CD14-positive monocyte (primary cell): ENCODE data around the gene ACER2. TPM values are rescaled to one million over a fixed set of nuclear protein-coding genes. Genes with fewer than 3 reads are reported as not detected.

Experiments used
- DNase-seq, 3 donors: peaks; one replicate each; pipeline ENCODE4 v3.0.0-alpha.2; 2011 to 2022
- H2AFZ ChIP-seq: 2 replicates; pipeline ENCODE4 v1.6.0; 2012; ENCODE audit warnings: mild to moderate bottlenecking, low read depth, low read length, inconsistent platforms; ENCODE audit not compliant: insufficient read depth, poor library complexity, severe bottlenecking
- H3K27ac ChIP-seq, 2 donors: 1 replicate in 1 of 2; 2 replicates in 1 of 2; pipeline ENCODE4 v1.5.1; 2012 to 2013; ENCODE audit warnings: low read length in 2 of 2, control low read depth in 1 of 2, inconsistent platforms in 1 of 2, low read depth in 1 of 2, mild to moderate bottlenecking in 1 of 2
- H3K27me3 ChIP-seq, 2 donors: one replicate each; pipeline versions ENCODE4 v1.6.0 to v1.6.1; 2011 to 2013; ENCODE audit warnings: low read length in 2 of 2; ENCODE audit not compliant: control insufficient read depth in 2 of 2, insufficient read depth in 2 of 2
- H3K36me3 ChIP-seq, 2 donors: replicated peaks in 1 of 2; 1 replicate in 1 of 2; 2 replicates in 1 of 2; pipeline versions ENCODE4 v1.5.1 to v1.6.1; 2012 to 2013; ENCODE audit warnings: low read length in 2 of 2, control low read depth in 1 of 2, inconsistent platforms in 1 of 2, mild to moderate bottlenecking in 1 of 2; ENCODE audit not compliant: insufficient read depth in 2 of 2, control insufficient read depth in 1 of 2
- H3K4me1 ChIP-seq, 2 donors: 1 replicate in 1 of 2; 2 replicates in 1 of 2; pipeline versions ENCODE4 v1.5.1 to v1.6.1; 2012 to 2013; ENCODE audit warnings: low read length in 2 of 2, control low read depth in 1 of 2, inconsistent platforms in 1 of 2, mild to moderate bottlenecking in 1 of 2, moderate library complexity in 1 of 2; ENCODE audit not compliant: insufficient read depth in 2 of 2, control insufficient read depth in 1 of 2
- H3K4me2 ChIP-seq: replicated peaks from 2 replicates; pipeline ENCODE3; 2012; ENCODE audit warnings: low read length, moderate library complexity, mild to moderate bottlenecking; ENCODE audit not compliant: poor library complexity, severe bottlenecking; ENCODE audit errors: extremely low read depth
- H3K4me3 ChIP-seq, 3 experiments: fragments of 200-600 bp in 1 of 3; sonication (generic) in 1 of 3; replicated peaks in 1 of 3; 1 replicate in 2 of 3; 2 replicates in 1 of 3; pipeline ENCODE4 v1.5.1; 2011 to 2013; ENCODE audit warnings: low read length in 3 of 3, mild to moderate bottlenecking in 3 of 3, control low read depth in 2 of 3, low read depth in 2 of 3, inconsistent platforms in 1 of 3, moderate library complexity in 1 of 3
- H3K79me2 ChIP-seq: 2 replicates; pipeline ENCODE4 v1.6.0; 2012; ENCODE audit warnings: mild to moderate bottlenecking, control low read depth, inconsistent platforms, low read length, moderate library complexity; ENCODE audit not compliant: insufficient read depth
- H3K9ac ChIP-seq: 2 replicates; pipeline ENCODE4 v1.6.0; 2017; ENCODE audit warnings: low read length, mild to moderate bottlenecking; ENCODE audit not compliant: insufficient read depth, poor library complexity, severe bottlenecking
- H3K9me3 ChIP-seq, 2 donors: replicated peaks in 1 of 2; 1 replicate in 1 of 2; 2 replicates in 1 of 2; pipeline versions ENCODE4 v1.5.1 to v1.6.1; 2012 to 2013; ENCODE audit warnings: low read length in 2 of 2, control low read depth in 1 of 2; ENCODE audit not compliant: control insufficient read depth in 1 of 2, insufficient read depth in 1 of 2
- H4K20me1 ChIP-seq: 2 replicates; pipeline ENCODE4 v1.6.0; 2012; ENCODE audit warnings: mild to moderate bottlenecking, low read length, control low read depth, moderate library complexity; ENCODE audit not compliant: insufficient read depth
- H3K27ac Mint-ChIP-seq, 7 donors: one replicate each; pipeline ENCODE4 v1.8.0; 2020; ENCODE audit warnings: mild to moderate bottlenecking in 7 of 7, mixed read lengths in 7 of 7, moderate library complexity in 6 of 7, inconsistent platforms in 2 of 7
- H3K27me3 Mint-ChIP-seq, 3 donors: one replicate each; pipeline ENCODE4 v1.8.0; 2021 to 2022; ENCODE audit warnings: low read depth in 3 of 3, mild to moderate bottlenecking in 3 of 3, mixed read lengths in 3 of 3, moderate library complexity in 3 of 3, inconsistent platforms in 1 of 3
- H3K36me3 Mint-ChIP-seq, 2 donors: one replicate each; pipeline ENCODE4 v1.8.0; 2020; ENCODE audit warnings: mixed read lengths in 2 of 2, inconsistent platforms in 1 of 2, mild to moderate bottlenecking in 1 of 2
- H3K4me1 Mint-ChIP-seq: one replicate; pipeline ENCODE4 v1.8.0; 2020; ENCODE audit warnings: mild to moderate bottlenecking, mixed read lengths
- H3K4me3 Mint-ChIP-seq, 2 donors: one replicate each; pipeline ENCODE4 v1.8.0; 2020; ENCODE audit warnings: mild to moderate bottlenecking in 2 of 2, mixed read lengths in 2 of 2, moderate library complexity in 1 of 2
- H3K9me3 Mint-ChIP-seq, 7 donors: one replicate each; pipeline ENCODE4 v1.8.0; 2020 to 2022; ENCODE audit warnings: mixed read lengths in 7 of 7, mild to moderate bottlenecking in 6 of 7, moderate library complexity in 6 of 7, inconsistent platforms in 2 of 7
- whole genome bisulfite sequencing: methylation state at CpG from one replicate; pipeline ENCODE4 v1.1.5; 2013; ENCODE audit warnings: missing lambda C conversion rate; ENCODE audit not compliant: insufficient coverage; 5-methylcytosine and 5-hydroxymethylcytosine counted together
- intact Hi-C, 2 donors: fragments of 100-400 bp; cut with micrococcal nuclease; formaldehyde crosslinking; loops; one replicate each; pipeline versions ENCODE4 v1.15.0 to v1.15.1; 2023
- polyA plus RNA-seq, 3 donors: library from polyadenylated mRNA; depleted of rRNA in 1 of 3; unstranded in 2 of 3; stranded (reverse) in 1 of 3; fragments of 300-500 nt in 2 of 3; fragments of >200 nt in 1 of 3; fragmentation: Illumina TruSeq in 2 of 3; gene quantifications; 1 replicate in 2 of 3; 2 replicates in 1 of 3; pipeline ENCODE4 v1.2.3, GENCODE V29; 2012 to 2021
- TF ChIP-seq, protein P1 (sequence below): fragments of 200-600 bp; IDR thresholded peaks from one replicate; pipeline ENCODE4 v1.8.0; 2022; ENCODE audit warnings: antibody characterized with exemption, mild to moderate bottlenecking

The ACER2 gene
- polyA plus RNA-seq, 3 donors = 0.17 to 0.21 TPM; not detected in 1

DNA sequence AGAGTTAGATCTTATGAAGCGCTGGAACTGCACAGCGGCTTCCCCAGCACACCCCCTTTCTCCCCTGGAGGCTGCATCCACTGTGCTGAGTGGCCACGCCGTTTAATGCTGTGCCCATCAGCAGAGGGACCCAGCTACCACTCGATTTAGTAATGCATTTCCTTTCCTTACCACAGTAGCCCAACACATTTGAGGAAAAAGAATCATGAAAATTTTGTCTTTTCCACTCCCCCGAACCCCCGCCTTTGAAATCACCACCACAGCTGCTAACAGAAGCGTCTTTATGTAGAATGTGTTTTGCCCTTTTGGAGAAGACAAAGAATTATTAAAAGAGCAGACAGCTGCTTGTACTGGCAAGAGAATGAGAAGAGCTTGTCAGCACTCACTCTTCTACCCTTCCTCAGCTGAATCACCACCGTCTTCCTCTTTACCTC, 73.2 kb downstream of the ACER2 start:
- no peak overlapping the region for H3K4me3 Mint-ChIP-seq
- Histone ChIP-seq H3K9me3 (no peaks in the 10 kb centered on the region), H3K36me3 (no peaks in the 10 kb centered on the region), H3K27ac (no peak overlapping the region), H3K79me2 (no peaks in the 10 kb centered on the region), H3K9ac (no peak overlapping the region), H3K4me3 (no peak overlapping the region), H2AFZ (no peak overlapping the region), H4K20me1 (no peaks in the 10 kb centered on the region), H3K27me3 (no peaks in the 10 kb centered on the region), H3K4me2 (no peak overlapping the region), H3K4me1 (no peaks in the 10 kb centered on the region)
- H3K27me3 Mint-ChIP-seq = peaks cover 0 to 9% (median 5%) of the 10 kb centered on the region in 3 donors
- no peak overlapping the region for H3K27ac Mint-ChIP-seq
- TF ChIP-seq, protein P1, sequence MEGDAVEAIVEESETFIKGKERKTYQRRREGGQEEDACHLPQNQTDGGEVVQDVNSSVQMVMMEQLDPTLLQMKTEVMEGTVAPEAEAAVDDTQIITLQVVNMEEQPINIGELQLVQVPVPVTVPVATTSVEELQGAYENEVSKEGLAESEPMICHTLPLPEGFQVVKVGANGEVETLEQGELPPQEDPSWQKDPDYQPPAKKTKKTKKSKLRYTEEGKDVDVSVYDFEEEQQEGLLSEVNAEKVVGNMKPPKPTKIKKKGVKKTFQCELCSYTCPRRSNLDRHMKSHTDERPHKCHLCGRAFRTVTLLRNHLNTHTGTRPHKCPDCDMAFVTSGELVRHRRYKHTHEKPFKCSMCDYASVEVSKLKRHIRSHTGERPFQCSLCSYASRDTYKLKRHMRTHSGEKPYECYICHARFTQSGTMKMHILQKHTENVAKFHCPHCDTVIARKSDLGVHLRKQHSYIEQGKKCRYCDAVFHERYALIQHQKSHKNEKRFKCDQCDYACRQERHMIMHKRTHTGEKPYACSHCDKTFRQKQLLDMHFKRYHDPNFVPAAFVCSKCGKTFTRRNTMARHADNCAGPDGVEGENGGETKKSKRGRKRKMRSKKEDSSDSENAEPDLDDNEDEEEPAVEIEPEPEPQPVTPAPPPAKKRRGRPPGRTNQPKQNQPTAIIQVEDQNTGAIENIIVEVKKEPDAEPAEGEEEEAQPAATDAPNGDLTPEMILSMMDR = no peak
- intact Hi-C loops = no loop called here
- DNase-seq = no peak
- no peaks in the 10 kb centered on the region for H3K4me1 Mint-ChIP-seq
- H3K36me3 Mint-ChIP-seq = no peaks in the 10 kb centered on the region
- 69% methylated on average over 5 of the region's 9 CpGs for WGBS
- H3K9me3 Mint-ChIP-seq = no peaks in the 10 kb centered on the region

DNA sequence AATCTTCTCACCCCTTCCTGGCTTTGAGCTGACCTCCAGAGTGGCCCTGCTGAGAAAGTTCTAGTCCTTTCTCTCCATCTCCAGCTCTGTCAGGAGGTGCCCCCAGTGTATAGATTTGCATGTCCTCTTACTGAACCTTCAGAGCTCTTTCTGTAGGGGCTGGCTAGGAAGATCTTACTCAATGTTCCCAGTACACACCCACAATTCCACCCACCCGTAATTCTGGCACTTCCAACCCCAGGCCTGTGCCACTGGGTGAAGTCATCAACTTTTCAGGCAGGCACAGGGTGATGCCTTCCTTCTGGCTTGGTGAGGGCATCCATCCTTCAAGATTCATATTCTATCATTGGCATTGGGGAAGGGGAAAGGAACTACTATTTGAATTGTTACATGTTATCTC, 75.9 kb downstream of the ACER2 start:
- Mint-ChIP-seq H3K4me1 (no peaks in the 10 kb centered on the region), H3K27me3 (peaks cover 0 to 11% (median 5%) of the 10 kb centered on the region in 3 donors), H3K9me3 (no peaks in the 10 kb centered on the region), H3K27ac (no peak overlapping the region), H3K36me3 (no peaks in the 10 kb centered on the region), H3K4me3 (no peak overlapping the region)
- DNase-seq = no peak
- Histone ChIP-seq H3K4me3 (no peak overlapping the region), H3K36me3 (no peaks in the 10 kb centered on the region), H2AFZ (no peak overlapping the region), H3K4me2 (no peak overlapping the region), H3K9ac (no peak overlapping the region), H3K9me3 (no peaks in the 10 kb centered on the region), H3K27ac (no peak overlapping the region), H3K4me1 (no peaks in the 10 kb centered on the region), H3K27me3 (no peaks in the 10 kb centered on the region), H4K20me1 (no peaks in the 10 kb centered on the region), H3K79me2 (no peaks in the 10 kb centered on the region)
- TF ChIP-seq, protein P1 = no peak
- no CpG with 5 or more reads among the region's 1 CpG for WGBS
- intact Hi-C loops = no loop called here
